Neural cell (in vitro differentiated cells): Measurements from ENCODE around the gene SKA3.

Experiments
- EP300 ChIP-seq: fragments of 450-650 bp; conservative IDR thresholded peaks from 2 replicates; pipeline ENCODE4 v1.6.1; 2014; ENCODE audit warnings: antibody characterized with exemption, mild to moderate bottlenecking, moderate library complexity; ENCODE audit not compliant: poor library complexity, severe bottlenecking
- EZH2 ChIP-seq: fragments of 200-600, 300-800 bp; shearing (Covaris generic), sonication (generic); IDR thresholded peaks from 2 replicates; pipeline ENCODE4 v1.6.1; 2014; ENCODE audit warnings: antibody characterized with exemption, low read length, borderline replicate concordance, mild to moderate bottlenecking; ENCODE audit not compliant: insufficient read depth, poor library complexity, severe bottlenecking
- POLR2AphosphoS5 ChIP-seq: IDR thresholded peaks from 2 replicates; pipeline ENCODE4 v1.6.1; 2012
- RAD21 ChIP-seq: fragments of 450-650 bp; conservative IDR thresholded peaks from 2 replicates; pipeline ENCODE4 v1.6.1; 2014; ENCODE audit warnings: antibody characterized with exemption, mild to moderate bottlenecking, moderate library complexity
- TF ChIP-seq, protein P1 (sequence below): fragments of 450-650 bp; IDR thresholded peaks from 2 replicates; pipeline ENCODE4 v1.5.1; 2014; ENCODE audit warnings: antibody characterized with exemption, mild to moderate bottlenecking, moderate library complexity; ENCODE audit not compliant: poor library complexity, severe bottlenecking

GRCh38 chr13:21139374-21139773, 37.0 kb downstream of the SKA3 start:
- TF ChIP-seq EZH2 (no peak), POLR2AphosphoS5 (no peak), EP300 (no peak), RAD21 (no peak)
- TF ChIP-seq, protein P1, sequence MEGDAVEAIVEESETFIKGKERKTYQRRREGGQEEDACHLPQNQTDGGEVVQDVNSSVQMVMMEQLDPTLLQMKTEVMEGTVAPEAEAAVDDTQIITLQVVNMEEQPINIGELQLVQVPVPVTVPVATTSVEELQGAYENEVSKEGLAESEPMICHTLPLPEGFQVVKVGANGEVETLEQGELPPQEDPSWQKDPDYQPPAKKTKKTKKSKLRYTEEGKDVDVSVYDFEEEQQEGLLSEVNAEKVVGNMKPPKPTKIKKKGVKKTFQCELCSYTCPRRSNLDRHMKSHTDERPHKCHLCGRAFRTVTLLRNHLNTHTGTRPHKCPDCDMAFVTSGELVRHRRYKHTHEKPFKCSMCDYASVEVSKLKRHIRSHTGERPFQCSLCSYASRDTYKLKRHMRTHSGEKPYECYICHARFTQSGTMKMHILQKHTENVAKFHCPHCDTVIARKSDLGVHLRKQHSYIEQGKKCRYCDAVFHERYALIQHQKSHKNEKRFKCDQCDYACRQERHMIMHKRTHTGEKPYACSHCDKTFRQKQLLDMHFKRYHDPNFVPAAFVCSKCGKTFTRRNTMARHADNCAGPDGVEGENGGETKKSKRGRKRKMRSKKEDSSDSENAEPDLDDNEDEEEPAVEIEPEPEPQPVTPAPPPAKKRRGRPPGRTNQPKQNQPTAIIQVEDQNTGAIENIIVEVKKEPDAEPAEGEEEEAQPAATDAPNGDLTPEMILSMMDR: no peak
